Measurements from ENCODE around the gene KLHL26.
A peak's percentile ranks its signal among the peaks of the same experiment; 100 is the strongest.
"Not testable (repeated sequence)": the region's sequence is repeated elsewhere in the genome, so short reads cannot be mapped to it uniquely, and the experiment has no call there.

KLHL26 gene

GRCh38 chr19:18636969-18637629 lies at the start of gene KLHL26:
Gene KLHL26 (plus strand): TSS chr19:18637028. CDS start chr19:18637055, 27 bp downstream.
- DNase-seq = no peak

- DNase-seq = no peak
Observed at GRCh38 chr19:18587561-18587960, 49.3 kb upstream of the KLHL26 start.

- DNase-seq = no peak
Observed at GRCh38 chr19:18587962-18588610, 48.7 kb upstream of the KLHL26 start.

GRCh38 chr19:18588611-18589379 lies 48.0 kb upstream of the KLHL26 start, which contains the start of gene REX1BD:
Gene REX1BD (plus strand): TSS chr19:18588798. CDS start chr19:18588802, 4 bp downstream.
- DNase-seq = peak; percentile 41 to 80

GRCh38 chr19:18589380-18590272 lies 47.2 kb upstream of the KLHL26 start:
- DNase-seq = peak; percentile 54 to 65

GRCh38 chr19:18590273-18591272 lies 46.3 kb upstream of the KLHL26 start:
- peak; percentile 89 to 95 for DNase-seq

- no peak for DNase-seq
Observed at GRCh38 chr19:18591735-18592385, 45.0 kb upstream of the KLHL26 start.

- not testable (repeated sequence) for DNase-seq
Observed at GRCh38 chr19:18592732-18593131, 44.1 kb upstream of the KLHL26 start.

- no peak for DNase-seq
Observed at GRCh38 chr19:18593367-18594095, 43.3 kb upstream of the KLHL26 start.

GRCh38 chr19:18594096-18594823 lies 42.6 kb upstream of the KLHL26 start:
- peak; percentile 24 to 82 for DNase-seq

- DNase-seq = no peak
Observed at GRCh38 chr19:18594824-18595373, 41.9 kb upstream of the KLHL26 start.

- DNase-seq = no peak
Observed at GRCh38 chr19:18595475-18595874, 41.4 kb upstream of the KLHL26 start.

- DNase-seq = peak in 1 of 2 experiments; percentile 36
Observed at GRCh38 chr19:18596752-18597157, 40.1 kb upstream of the KLHL26 start.

GRCh38 chr19:18597809-18598660 lies 38.8 kb upstream of the KLHL26 start:
- no peak for DNase-seq

- no peak for DNase-seq
Observed at GRCh38 chr19:18599485-18599884, 37.3 kb upstream of the KLHL26 start.

- not testable (repeated sequence) for DNase-seq
Observed at GRCh38 chr19:18600692-18601397, 36.0 kb upstream of the KLHL26 start.

GRCh38 chr19:18601875-18602274 lies 35.0 kb upstream of the KLHL26 start:
- no peak for DNase-seq
